Measurements from ENCODE around the gene FASN. TPM values are rescaled to one million over a fixed set of nuclear protein-coding genes. Genes with fewer than 3 reads are reported as not detected.

The FASN gene
- total RNA-seq, 1 experiment from 2014 or later: 90.9 TPM

- no peak for DNase-seq (ENCODE audit: low read depth)
Observed at GRCh38 chr17:82117139-82118090, 19.4 kb upstream of the FASN start.

GRCh38 chr17:82116246-82116645 lies 18.2 kb upstream of the FASN start:
- DNase-seq (ENCODE audit: low read depth): no peak

GRCh38 chr17:82114872-82115271 lies 16.8 kb upstream of the FASN start:
- DNase-seq (ENCODE audit: low read depth): no peak

GRCh38 chr17:82114447-82114846 lies 16.4 kb upstream of the FASN start:
- no peak for DNase-seq (ENCODE audit: low read depth)

GRCh38 chr17:82113941-82114340 lies 15.9 kb upstream of the FASN start:
- DNase-seq (ENCODE audit: low read depth): no peak

- DNase-seq (ENCODE audit: low read depth): no peak
Observed at GRCh38 chr17:82113422-82113821, 15.4 kb upstream of the FASN start.

GRCh38 chr17:82112914-82113311 lies 14.9 kb upstream of the FASN start:
- no peak for DNase-seq (ENCODE audit: low read depth)

GRCh38 chr17:82112181-82112913 lies 14.3 kb upstream of the FASN start:
- DNase-seq (ENCODE audit: low read depth): no peak

- peak; percentile 53 for DNase-seq (ENCODE audit: low read depth)
Observed at GRCh38 chr17:82110298-82110697, 12.3 kb upstream of the FASN start.

GRCh38 chr17:82108961-82109475 lies 11.0 kb upstream of the FASN start:
- no peak for DNase-seq (ENCODE audit: low read depth)

DNA sequence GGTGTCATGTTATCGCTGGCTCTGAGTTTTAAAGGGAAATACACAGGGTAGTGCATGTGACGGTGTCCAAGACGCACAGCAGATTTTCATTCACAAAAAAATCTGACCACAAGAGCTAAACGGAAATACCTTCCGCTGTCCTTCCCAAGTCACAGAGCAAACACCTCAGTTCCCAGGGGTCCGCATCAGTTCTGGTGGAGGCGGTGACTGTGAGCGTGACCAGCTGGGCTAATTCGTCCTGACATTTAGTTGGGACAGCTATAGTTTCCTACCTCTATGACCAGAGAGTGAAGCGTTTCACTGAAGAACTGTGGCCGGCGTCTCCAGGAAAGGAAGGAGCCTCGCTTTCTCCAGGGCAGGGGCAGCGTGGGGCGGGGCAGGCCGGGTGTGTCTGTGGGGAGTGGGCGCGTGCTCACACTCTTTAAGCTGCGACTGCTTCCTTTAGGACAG lies 10.5 kb upstream of the FASN start:
- no peak for DNase-seq (ENCODE audit: low read depth)

- DNase-seq (ENCODE audit: low read depth): no peak
Observed at GRCh38 chr17:82108038-82108437, 10.0 kb upstream of the FASN start.

DNA sequence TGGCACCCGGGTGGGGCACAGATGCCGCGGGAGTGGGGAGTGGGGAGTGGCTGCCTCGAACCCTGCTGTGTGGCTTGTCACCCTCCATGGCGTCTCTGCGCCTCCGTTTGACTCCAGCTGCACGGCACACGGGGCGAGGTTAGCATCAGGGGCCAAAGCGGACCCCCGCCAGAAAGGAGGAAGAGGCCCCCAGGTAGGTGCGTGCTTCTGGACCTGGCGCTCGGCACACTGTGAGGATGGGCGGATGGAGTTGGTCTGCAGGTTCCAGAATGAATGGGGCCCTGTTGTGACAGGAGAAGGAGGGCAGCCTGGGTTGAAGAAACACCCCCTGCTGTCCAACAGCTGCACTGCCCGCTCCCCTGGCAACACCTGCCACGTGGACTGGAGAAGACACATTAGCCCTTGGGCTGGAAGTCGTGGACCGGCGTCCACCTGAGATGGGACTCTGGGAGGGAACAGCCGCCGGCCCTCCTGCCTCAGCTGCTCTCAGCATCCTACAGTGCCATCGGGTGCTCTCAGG lies 9.4 kb upstream of the FASN start:
- no peak for DNase-seq (ENCODE audit: low read depth)

DNA sequence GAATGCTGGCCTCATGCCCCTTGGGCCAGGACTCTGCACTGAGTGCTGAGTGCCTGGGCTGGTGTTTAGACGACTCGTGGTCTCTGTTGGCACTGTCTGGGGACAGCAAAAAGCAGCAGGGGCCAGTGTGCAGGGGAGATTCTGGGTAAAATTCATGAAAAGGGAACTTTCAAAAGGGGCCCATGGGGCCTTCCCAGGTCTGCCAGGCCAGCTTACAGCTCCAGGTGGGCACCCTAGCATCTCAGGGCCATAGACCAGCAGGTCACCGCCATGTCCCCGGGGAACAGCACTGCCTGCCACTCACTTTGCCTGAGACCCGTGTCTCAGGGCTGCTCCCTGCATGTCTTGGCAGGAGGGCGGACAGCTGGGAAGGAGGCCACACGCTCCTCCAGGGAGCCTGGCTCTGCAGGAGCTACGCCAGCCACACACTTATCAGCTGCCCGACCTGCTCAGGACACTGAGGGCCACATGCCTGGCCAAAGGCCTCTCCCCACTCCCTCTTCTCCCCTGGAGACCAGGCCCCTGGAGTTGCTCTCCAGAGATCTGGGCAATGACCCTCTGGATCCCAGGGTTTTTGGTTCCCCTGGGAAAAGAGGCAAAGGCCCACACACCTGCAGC lies 8.8 kb upstream of the FASN start:
- no peak for DNase-seq (ENCODE audit: low read depth)

DNA sequence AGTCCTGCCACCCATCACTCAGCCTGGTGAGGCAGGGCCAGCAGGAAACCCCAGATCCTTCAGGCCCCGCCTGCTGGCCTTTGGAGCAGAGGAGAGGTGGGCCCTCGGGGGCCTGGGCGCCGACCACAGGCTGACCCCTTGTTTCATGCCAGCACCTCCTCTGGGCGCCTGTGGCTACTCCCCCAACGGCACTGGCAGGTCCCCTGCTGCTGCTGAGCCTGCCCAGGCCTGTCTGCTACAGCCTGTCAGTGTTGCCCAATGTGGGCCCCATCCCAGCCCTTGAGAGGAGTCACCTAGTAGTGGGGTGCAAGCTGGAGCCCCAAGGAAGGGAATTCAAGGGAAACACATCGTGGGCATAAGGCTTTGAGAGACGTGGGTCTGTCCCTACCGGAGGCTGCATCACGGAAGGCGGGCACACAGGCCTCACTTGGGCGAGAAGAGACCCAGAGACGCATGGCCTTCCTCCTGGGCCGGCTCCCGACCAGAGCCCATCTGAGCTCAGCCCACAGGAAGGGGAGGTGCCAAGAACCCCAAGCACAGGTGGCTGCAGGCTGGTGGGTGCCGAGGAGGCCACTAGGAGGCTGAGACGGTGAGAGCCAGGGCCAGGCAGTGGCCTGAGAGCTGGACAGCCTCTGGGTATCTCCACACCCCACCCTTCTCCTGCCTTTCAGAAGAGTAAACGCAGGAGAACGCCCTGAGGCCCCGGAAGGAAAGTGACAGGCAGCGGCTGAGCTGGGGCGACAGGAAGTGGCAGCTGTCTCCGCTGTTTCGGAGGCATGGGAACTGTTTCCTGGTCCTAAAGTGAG lies 8.0 kb upstream of the FASN start:
- DNase-seq (ENCODE audit: low read depth): peak; percentile 77

DNA sequence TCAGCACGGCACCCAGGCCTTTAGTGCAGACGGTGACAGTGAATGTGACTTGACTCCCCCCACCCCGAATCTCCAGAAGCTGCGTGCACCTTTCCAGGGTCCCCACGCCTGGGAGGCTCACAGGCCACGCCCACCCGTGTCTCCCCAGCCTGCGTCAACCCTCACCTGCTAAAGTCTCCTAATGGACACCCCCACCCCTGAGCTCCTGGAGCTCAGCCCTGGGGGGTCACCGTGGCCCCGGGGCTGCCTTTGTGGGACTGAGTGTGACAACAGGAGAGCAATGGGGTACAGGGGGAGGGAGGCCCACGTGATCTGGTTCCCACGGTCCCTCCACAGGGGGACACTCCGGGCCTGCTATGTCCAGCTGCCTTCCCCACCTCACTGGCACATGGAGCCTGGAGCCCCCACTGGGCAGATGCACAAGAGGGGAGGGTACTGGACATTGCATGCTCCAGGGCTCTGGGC lies 7.4 kb upstream of the FASN start:
- DNase-seq (ENCODE audit: low read depth): no peak

- DNase-seq (ENCODE audit: low read depth): no peak
Observed at GRCh38 chr17:82104797-82105416, 6.9 kb upstream of the FASN start.

DNA sequence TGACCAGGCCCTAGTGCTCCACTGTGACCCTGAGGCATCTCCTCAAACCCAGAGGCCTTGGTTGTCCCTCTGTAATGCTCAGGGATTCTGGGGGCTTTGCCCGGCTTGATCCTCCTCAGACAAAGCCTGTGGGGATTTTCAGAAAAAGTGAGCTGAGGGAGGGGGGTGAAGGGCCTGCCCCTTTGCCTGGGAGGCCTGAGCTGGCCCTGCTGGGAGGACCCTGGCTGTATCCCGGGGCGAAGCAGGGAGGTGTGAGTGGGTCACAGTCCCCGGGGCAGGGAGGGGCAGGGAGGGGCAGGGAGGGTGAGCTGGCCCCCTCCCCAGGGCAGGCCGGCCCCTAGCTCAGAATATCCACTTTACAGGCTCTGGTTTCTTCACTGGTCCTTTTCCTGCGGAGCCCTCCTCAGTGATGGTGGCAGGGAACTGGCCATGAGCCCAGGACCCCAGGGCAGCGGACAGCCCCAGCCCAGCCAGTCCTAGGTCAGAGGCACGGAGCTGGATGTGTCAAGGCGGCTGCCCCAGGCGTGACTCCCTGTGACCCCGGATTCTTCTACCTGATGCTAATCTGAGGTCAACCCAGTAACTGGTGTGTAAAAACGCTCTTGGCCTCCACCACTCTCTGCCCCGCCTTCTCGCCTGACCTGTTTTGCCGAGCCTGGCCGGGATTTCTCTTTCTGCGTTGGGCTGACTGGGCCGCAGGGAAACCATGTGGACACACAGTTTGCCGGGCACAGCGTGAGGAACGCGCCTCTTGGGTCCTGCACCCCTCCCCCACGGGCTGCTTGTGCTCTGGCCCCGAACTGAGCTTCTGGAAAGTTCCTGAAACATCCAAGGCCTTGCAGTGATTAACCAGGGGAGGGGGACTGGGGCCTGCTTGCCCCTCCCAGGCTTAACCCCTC lies 5.8 kb upstream of the FASN start:
- no peak for DNase-seq (ENCODE audit: low read depth)
